ENCODE data around the gene NRG3.

DNA sequence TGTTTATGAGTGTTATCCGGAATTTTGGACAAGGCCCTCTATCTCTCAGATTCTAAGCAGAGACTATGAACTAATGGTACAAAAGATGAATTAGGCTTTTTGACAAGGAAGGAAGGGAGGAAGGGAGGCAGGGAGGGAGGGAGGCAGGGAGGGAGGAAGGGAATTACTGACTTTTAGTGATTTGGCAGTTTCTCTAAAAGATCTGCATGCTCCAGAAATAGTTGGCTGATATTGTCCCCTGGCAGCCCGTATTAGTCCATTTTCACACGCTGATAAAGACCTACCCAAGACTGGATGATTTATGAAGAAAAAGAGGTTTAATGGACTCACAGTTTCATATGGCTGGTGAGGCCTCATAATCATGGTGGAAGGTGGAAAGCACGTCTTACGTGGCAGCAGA is 1093.5 kb downstream of the NRG3 start:
- no peak for TF ChIP-seq POLR2A (IDR thresholded peaks at IDR 0.05)
- TF ChIP-seq, protein P1, sequence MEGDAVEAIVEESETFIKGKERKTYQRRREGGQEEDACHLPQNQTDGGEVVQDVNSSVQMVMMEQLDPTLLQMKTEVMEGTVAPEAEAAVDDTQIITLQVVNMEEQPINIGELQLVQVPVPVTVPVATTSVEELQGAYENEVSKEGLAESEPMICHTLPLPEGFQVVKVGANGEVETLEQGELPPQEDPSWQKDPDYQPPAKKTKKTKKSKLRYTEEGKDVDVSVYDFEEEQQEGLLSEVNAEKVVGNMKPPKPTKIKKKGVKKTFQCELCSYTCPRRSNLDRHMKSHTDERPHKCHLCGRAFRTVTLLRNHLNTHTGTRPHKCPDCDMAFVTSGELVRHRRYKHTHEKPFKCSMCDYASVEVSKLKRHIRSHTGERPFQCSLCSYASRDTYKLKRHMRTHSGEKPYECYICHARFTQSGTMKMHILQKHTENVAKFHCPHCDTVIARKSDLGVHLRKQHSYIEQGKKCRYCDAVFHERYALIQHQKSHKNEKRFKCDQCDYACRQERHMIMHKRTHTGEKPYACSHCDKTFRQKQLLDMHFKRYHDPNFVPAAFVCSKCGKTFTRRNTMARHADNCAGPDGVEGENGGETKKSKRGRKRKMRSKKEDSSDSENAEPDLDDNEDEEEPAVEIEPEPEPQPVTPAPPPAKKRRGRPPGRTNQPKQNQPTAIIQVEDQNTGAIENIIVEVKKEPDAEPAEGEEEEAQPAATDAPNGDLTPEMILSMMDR (IDR thresholded peaks at IDR 0.05): no peak

Measured in upper lobe of left lung (tissue), 4 donors.